Type B pancreatic cell (in vitro differentiated cells): Measurements from ENCODE around the gene PLSCR4. TPM values are rescaled to one million over a fixed set of nuclear protein-coding genes. Genes with fewer than 3 reads are reported as not detected.
"Not testable (repeated sequence)": the region's sequence is repeated elsewhere in the genome, so short reads cannot be mapped to it uniquely, and the experiment has no call there.

Experiments
- DNase-seq: peaks from one replicate; pipeline ENCODE4 v3.0.0; 2021; ENCODE audit warnings: mixed read lengths; ENCODE audit not compliant: unreplicated experiment; ENCODE audit errors: extremely low spot score
- H3K27ac Mint-ChIP-seq: 2 replicates; pipeline ENCODE4 v1.8.0; 2021; ENCODE audit warnings: mild to moderate bottlenecking, mixed read lengths
- H3K27me3 Mint-ChIP-seq: 2 replicates; pipeline ENCODE4 v1.8.0; 2021; ENCODE audit warnings: mixed read lengths
- H3K36me3 Mint-ChIP-seq: 2 replicates; pipeline ENCODE4 v1.8.0; 2021; ENCODE audit warnings: mixed read lengths
- H3K4me1 Mint-ChIP-seq: one replicate; pipeline ENCODE4 v1.8.0; 2021; ENCODE audit warnings: mixed read lengths; ENCODE audit not compliant: unreplicated experiment
- H3K4me3 Mint-ChIP-seq: 2 replicates; pipeline ENCODE4 v1.8.0; 2021; ENCODE audit warnings: mild to moderate bottlenecking, mixed read lengths
- H3K9me3 Mint-ChIP-seq: 2 replicates; pipeline ENCODE4 v1.8.0; 2021; ENCODE audit warnings: mixed read lengths
- long read RNA-seq: library from polyadenylated mRNA; unstranded; transcript quantifications from one replicate; pipeline ENCODE4 v2.0.0, GENCODE V29; 2020
- total RNA-seq: library from RNA; stranded (reverse); gene quantifications from 2 replicates; pipeline ENCODE4 v1.2.1, GENCODE V29; 2021; ENCODE audit warnings: low replicate concordance
- TF ChIP-seq, protein P1 (sequence below): fragments of 200-600 bp; sonication (generic); conservative IDR thresholded peaks from 2 replicates; pipeline ENCODE4 v1.5.0; 2021; ENCODE audit warnings: antibody characterized with exemption, mild to moderate bottlenecking

The PLSCR4 gene, protein sequence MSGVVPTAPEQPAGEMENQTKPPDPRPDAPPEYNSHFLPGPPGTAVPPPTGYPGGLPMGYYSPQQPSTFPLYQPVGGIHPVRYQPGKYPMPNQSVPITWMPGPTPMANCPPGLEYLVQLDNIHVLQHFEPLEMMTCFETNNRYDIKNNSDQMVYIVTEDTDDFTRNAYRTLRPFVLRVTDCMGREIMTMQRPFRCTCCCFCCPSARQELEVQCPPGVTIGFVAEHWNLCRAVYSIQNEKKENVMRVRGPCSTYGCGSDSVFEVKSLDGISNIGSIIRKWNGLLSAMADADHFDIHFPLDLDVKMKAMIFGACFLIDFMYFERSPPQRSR
- 3.4 and 6.0 TPM in 2 replicates for total RNA-seq
- long read RNA-seq, partial matches to known transcripts: 2 of 15 reads
- long read RNA-seq, other reads (novel, unspliced or antisense): 7 of 15 reads

DNA sequence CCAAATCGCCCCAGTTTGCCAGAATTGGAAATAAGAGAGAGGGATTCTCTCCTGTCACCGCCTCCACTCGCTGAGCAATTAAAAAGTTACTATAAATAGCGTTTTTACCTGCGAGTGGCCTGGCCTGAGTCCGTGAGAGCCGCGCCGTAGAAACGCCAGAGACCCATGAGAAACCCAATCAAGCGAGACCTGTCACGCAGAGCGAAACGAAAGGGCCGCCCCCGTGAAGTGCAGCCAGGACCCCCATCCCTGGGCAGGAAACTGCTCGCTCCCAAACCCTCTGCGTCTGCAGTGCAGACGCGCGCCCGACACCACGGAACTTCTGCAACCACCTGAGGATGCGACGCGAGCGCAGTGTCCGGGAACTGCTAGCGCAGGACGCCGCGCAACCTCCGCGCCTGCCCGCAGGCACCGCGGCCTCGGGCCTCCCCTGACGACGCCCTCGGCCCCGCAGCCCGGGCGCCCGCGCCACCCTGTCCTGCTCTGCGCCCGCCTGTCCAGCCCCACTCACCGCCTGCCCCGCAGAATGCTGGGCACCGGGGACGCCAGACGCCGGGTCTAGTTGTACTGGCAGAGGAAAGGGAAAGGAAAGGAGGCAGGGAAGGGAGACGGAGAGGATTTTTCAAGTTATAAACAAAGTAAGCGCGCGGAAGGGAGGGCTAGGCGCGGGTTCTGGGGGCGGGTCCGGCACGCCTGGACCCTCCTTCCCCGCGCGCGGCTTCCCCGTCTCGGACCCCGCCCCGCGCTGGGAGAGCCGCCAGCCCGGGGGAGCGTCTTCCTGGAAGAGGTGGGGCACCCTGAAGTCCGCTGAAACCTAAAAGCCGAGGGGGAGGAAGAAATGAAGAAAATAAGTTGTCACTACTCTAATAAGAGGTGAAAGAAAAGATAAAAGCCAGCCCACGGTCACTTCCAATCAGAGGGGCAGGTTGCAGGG lies at the start of gene PLSCR4:
Gene PLSCR4, minus strand, starts transcription at position 657 of the 934 bp plus-strand sequence. CDS start 29,034 bp downstream, outside the sequence.
- Mint-ChIP-seq H3K9me3 (peaks cover 8% of the 10 kb centered on the region), H3K27me3 (peaks cover 10% of the 10 kb centered on the region), H3K4me3 (peak within 1 kb of the TSS; percentile 92), H3K36me3 (no peaks in the 10 kb centered on the region), H3K27ac (peak within 1 kb of the TSS; percentile 62), H3K4me1 (peaks cover 5% of the 10 kb centered on the region)
- TF ChIP-seq, protein P1, sequence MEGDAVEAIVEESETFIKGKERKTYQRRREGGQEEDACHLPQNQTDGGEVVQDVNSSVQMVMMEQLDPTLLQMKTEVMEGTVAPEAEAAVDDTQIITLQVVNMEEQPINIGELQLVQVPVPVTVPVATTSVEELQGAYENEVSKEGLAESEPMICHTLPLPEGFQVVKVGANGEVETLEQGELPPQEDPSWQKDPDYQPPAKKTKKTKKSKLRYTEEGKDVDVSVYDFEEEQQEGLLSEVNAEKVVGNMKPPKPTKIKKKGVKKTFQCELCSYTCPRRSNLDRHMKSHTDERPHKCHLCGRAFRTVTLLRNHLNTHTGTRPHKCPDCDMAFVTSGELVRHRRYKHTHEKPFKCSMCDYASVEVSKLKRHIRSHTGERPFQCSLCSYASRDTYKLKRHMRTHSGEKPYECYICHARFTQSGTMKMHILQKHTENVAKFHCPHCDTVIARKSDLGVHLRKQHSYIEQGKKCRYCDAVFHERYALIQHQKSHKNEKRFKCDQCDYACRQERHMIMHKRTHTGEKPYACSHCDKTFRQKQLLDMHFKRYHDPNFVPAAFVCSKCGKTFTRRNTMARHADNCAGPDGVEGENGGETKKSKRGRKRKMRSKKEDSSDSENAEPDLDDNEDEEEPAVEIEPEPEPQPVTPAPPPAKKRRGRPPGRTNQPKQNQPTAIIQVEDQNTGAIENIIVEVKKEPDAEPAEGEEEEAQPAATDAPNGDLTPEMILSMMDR: no peak
- no peak for DNase-seq

DNA sequence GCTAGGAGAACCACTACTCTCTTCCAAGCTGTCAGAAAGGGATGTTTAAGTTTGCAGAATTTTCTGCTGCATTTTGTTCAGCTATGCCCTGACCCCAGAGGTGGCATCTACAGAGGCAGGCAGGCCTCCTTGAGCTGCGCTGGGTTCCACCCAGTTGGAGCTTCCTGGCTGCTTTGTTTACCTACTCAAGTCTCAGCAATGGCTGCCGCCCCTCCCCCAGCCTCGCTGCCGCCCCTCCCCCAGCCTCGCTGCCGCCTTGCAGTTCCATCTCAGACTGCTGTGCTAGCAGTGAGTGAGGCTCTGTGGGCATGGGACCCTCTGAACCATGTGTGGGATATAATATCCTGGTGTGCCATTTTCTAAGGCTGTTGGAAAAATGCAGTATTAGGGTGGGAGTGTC lies 42.5 kb upstream of the PLSCR4 start:
- not testable (repeated sequence) for H3K36me3 Mint-ChIP-seq, H3K27me3 Mint-ChIP-seq, DNase-seq, H3K4me1 Mint-ChIP-seq, H3K4me3 Mint-ChIP-seq, H3K27ac Mint-ChIP-seq, H3K9me3 Mint-ChIP-seq

DNA sequence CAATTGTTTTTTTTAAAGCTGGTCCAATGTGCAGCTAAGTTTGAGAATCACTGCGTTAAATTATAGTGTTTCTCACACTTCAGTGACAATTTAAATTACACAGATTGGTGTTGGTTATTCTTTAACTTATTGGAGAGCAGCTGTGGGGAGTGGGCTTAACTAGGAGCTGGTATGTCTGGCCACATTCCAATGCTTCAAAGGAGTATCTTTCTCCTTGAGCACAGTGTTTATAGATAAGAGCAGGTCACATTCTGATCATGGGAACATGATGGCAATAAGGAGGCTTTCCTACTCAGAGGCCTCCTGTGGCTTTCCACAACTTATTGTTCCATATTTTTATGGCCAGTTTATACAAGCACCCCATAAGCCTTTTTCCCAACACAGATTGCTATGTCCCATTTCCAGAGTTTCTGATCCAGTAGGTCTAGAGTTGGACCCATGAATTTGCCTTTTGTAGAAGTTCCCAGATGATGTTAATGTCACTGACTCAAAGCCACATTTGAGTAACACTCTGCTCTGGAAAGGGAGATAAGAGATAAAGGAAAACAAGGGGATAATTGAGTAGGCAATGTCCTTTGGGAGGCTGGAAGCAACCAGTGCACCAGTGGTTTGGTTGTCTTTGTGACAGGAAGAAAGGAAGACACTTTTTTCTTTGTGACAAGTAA lies 33.0 kb upstream of the PLSCR4 start:
- no peaks in the 10 kb centered on the region for H3K36me3 Mint-ChIP-seq
- DNase-seq: no peak
- H3K27me3 Mint-ChIP-seq: no peaks in the 10 kb centered on the region
- TF ChIP-seq, protein P1: no peak
- H3K4me3 Mint-ChIP-seq: no peak overlapping the region
- no peaks in the 10 kb centered on the region for H3K9me3 Mint-ChIP-seq
- no peak overlapping the region for H3K27ac Mint-ChIP-seq
- H3K4me1 Mint-ChIP-seq: no peaks in the 10 kb centered on the region

DNA sequence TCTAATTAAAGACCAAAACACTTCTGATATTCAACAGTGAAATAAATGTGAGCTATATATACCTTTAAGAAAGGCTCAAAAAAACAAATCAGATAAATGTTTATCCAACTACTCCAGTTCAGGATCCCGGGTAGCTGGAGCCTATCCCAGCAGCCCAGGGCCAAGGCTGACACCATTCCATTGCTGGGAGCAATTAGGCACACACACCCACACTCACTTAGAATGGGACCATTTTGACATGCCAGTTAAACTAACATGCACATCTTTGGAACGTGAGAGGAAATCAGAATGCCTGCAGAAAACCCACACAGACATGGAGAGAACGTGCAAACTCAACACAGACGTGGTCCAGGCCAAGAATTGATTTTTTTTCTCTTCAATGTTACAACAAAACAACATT lies 30.0 kb upstream of the PLSCR4 start:
- TF ChIP-seq, protein P1: no peak
- no peaks in the 10 kb centered on the region for H3K4me1 Mint-ChIP-seq

DNA sequence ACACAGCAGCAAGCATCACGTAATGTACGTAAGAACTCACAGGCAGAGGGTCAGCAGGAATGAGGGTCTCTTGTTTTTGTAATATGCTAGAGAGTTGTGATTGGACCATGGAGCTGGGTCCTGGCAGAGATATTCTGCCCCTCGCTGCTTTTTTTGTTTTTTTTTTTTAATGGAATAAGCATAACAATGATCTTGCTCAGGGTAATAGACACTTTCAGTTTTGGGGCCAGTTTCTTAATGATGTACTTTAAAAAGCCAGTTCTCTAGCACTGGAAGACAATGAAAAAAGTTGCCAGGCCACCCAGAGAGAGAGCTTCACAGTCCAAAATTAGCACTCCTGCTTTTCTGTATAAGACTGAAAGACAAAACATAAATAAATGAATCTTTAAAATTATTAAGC lies 29.0 kb upstream of the PLSCR4 start:
- TF ChIP-seq, protein P1: no peak
- Mint-ChIP-seq H3K27me3 (no peaks in the 10 kb centered on the region), H3K9me3 (no peaks in the 10 kb centered on the region), H3K27ac (no peak overlapping the region), H3K4me1 (no peaks in the 10 kb centered on the region), H3K4me3 (no peak overlapping the region), H3K36me3 (no peaks in the 10 kb centered on the region)
- no peak for DNase-seq

More for the DNA sequence above, 30.0 kb upstream of the PLSCR4 start:
- no peak for DNase-seq
- no peaks in the 10 kb centered on the region for H3K27me3 Mint-ChIP-seq
- H3K36me3 Mint-ChIP-seq: no peaks in the 10 kb centered on the region
- no peak overlapping the region for H3K4me3 Mint-ChIP-seq
- H3K27ac Mint-ChIP-seq: no peak overlapping the region
- no peaks in the 10 kb centered on the region for H3K9me3 Mint-ChIP-seq
